HG03066 (cell line): ENCODE results near the gene CFAP74.

Source experiments
- ATAC-seq: cut with Tn5 transposase; IDR thresholded peaks from one replicate; pipeline ENCODE4 v1.9.1; 2021; ENCODE audit warnings: low read depth; ENCODE audit not compliant: unreplicated experiment

Gene CFAP74, protein sequence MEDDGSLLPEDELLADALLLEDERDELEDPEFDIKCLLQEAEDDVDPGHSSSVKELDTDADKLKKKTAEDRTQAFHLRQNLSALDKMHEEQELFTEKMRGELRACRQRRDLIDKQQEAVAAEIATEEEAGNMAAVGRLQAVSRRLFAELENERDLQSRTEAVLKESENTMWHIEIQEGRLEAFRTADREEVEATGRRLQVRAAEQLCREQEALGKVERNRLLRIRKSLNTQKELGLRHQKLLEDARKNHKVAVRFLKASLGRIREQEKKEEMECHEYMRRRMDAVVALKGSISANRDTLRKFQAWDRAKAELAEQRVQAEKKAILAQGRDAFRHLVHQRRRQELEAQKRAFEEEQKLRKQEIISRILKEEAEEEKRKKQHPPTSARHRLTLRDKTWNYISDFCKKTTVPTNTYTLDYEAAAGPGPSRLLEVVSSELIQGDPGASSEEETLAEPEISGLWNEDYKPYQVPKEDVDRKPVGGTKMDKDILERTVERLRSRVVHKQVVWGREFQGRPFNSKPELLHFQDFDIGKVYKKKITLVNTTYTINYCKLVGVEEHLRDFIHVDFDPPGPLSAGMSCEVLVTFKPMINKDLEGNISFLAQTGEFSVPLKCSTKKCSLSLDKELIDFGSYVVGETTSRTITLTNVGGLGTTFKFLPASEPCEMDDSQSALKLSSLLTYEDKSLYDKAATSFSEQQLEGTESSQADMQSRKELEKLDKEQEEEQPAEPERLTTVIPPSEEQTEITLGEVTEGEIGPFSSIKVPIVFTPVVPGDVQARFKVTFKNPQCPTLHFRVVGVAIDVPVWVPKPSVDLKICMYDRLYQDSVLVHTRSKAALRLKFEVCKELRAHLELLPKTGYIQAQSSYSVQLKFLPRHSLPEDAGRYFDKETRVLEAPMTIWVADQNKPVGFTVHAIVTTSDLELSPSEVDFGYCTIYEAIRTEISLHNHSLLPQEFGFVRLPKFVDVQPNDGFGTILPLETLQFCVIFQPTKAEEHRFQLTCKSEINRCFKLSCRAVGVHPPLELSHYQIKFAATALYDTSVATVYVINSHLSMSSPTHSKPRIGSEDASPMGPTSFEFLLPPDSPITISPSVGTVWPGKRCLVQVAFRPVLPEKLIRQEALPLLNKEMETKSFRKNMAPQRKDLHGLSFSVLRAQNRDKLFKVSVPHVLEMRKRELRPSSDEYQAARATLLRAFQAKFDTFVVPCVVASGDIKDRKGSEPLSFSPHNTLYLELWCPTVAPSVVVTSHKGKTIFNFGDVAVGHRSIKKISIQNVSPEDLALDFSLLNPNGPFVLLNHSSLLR (N-terminal part only)

DNA sequence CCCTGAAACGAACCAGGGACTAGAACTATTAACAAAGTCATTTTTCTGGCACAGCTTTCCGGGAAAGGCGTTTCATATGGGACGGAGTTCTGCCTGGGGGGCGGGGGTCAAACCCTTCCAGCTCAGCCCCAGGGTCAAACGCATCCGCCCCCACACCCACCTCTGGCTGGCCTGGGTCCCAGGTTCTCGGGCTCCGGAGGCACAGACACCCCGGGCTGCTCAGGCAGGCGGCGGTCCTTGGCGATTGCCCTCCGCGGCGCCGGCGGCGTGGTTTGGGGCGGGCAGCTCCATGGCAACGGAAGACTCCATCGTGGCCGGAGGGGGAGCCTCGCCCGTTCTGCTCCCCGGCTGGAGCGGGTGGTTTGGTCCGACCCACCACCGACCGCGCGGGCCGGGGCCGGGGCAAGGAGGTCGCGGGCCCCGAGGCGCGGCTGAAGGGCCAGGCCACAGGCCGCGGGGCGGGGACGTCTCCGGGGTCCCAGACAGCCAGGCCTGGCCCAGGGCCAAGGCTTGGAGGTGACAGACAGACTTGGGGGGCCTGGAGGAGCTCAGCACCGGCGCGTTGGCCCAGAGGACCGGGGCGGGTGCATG lies at the start of gene CFAP74:
CFAP74 (minus strand) TSS at position 246 of the 591 bp plus-strand sequence. CDS start 12,830 bp downstream, outside the sequence.
- ATAC-seq = no peak

DNA sequence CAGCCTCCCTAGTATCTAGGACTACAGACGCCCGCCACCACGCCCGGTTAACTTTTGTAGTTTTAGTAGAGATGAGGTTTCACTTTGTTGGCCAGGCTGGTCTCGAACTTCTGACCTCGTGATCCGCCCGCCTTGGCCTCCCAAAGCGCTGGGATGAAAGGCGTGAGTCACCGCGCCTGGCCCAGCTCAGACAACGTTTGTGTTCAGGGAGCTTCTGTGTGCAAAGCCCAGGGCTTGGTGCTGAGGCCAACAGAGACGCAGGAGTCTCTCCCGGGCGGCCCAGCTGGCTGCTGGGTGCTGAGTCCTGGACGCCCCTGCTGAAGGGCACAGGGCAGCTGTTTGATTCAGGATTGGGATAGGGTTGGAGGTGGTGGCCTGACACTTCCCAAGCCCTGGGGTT lies 49.6 kb upstream of the CFAP74 start:
- ATAC-seq = no peak

DNA sequence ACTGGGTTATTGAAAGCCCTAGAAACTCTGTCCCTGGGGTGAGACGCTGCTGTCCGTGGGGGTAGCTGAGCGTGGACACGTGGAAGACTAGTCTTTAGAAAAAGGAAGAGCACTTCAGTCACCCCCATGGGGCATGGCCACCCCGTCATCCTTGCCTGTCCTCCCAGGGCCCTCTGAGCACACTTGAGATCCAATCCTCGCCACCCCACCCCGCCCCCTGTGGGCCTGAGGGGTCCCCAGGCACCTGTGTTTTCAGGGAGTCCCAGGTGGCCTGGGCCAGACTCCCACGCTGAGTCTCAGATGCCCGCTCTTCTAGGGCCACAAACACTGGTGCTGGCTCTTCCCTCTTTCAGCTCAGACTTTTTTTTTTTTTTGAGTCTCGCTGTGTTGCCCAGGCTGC lies 49.2 kb upstream of the CFAP74 start:
- ATAC-seq = no peak

DNA sequence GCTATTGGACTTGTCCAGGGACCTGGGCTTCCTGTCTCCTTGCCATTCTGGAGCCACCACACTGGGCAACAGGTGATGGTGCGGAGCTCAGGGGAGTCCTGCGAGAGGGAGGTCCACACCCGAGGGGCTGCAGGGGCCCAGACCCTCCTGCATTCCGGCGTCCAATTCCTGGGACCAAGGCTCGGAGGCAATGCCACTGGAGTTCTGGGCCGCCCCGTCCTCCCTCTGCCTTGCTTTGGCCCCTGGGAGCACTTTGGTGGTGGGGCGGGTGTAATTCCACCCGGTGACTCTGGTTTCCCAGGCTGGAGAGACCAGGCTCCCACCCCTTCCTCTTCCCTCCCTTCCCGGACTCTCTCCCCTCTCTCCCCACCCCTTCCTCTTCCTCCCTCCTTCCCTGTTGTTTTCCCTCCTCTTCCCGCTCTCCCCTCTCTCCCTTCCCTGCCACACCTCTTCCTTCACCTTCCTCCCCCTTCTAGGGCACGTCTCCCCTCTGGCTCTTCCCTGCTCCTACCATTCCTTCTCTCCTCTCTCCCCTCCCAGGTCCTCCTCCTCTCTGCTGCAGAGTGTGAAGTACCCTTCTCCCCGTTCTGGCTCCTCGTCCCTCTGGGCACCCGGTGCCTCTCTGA lies 48.6 kb upstream of the CFAP74 start:
- no peak for ATAC-seq

DNA sequence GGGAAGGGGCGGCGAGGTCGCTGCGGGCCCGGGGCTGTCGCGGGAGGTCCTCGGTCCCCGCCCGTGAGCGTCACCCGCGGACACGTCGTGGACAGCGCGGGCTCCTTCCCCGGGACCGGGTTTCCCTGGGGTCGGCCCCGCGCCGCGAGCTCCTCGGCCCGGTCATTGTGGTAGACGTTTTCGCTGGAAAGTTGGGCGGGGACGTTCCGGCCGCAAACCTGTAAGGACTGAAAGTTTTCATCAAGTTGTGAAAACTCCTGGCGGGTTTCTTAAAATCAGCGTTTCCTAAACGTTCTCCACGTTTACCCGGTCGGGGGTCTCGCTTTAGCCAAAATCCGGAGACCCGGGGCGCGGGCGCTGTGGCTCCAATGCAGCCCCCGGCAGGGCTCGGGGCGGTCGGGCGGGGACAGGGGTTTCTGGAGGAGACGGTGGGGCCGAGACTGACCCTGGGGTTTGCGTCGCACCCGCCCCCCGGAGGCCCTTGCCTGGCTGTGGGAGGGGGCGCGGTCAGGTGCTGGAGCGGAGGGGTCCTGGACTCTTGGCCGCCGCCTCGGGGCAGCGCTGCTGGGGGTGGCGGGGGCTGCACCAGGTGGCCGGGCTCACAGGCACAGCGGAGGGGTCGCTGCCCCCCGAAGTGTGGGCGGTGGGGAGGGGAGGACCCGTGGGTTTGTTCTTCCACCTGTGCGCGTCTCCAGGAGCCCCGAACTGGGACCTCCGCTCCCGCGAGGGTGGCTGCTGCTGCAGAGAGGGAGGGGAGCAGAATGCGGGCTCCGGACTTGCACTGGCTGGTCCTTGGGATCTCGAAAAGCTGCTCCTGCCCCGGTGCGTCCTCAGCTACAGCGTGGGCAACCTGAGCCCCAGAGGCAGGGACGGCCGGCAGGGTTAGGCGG lies 47.5 kb upstream of the CFAP74 start:
- ATAC-seq = no peak

GRCh38 chr1:2050461-2050792 lies 46.8 kb upstream of the CFAP74 start:
- no peak for ATAC-seq

- no peak for ATAC-seq
Measured at GRCh38 chr1:2049718-2050431, 46.3 kb upstream of the CFAP74 start, which contains the start of gene PRKCZ. Gene PRKCZ, plus strand, starts transcription at chr1:2050411. Its CDS starts 220 bp downstream, at chr1:2050631.

DNA sequence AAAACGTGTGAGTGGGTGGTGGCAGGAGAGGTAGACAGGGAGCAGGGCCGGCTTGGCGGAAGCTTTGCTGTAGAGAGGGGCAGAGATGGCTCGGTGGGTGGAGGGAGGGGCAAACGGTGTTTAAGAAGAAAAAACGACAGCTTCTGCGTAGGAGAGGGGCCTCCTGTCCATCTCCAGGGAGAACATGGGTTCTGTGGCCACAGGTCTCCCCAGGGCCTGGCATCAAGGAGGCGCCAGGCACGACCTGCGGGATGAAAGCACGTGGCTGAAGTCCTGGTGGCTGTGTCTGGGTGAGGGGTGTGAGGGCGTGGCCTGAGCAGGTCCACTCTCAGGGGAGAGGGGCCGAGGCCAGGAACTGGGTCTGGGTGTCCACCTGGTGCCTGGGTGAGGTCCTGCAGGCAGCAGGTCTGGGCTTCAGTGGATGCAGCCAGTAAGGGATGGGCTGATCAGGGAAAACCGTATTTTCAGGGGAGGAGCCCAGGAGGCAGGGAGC lies 45.7 kb upstream of the CFAP74 start:
- no peak for ATAC-seq

DNA sequence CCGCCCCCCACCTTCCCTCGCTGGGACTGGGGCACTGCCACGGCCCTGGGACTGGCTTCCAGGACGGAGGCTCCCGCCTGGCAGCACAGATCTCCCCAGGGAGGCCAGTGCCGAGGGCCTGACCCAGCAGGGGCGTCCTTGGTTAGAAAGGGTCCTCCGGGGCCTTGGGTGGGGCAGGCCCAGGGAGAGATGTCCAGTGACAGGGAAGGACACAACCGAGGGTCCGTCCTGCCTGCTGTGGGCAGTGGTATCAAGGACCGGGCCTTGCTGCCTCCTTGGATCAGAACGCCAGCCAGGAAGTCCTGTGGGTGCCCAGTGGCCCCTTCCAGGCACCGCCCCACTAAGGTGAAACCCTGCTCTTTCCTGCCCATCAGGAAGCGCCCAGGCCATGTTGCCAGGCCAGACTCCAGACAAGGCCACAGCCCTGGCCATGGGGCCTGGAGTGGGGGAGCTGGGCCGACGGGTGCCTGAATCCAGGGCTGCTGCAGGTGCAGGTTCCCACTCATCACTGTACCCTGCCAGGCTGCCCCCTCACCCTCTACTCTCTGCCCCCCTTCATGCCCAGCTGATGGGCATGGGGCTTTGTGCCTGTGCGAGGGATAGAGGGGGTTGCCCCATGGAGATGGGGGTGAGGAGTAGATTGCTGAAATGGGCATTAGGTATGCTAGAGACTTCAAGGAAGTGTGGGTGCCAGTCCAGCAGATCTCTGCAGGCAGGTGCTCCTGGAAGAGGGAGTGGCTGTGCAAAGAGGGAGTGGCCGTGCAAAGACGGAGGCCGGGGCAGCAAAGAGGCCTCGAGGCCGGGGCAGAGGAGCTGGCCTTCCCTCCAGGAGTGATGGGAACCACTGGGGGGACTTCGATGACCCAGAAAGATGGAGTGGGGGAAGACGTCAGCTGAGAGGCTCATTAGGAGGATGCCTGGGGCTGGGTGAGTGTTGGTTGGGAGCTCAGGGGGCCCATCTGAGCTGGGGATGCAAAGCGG lies 44.5 kb upstream of the CFAP74 start:
- no peak for ATAC-seq

DNA sequence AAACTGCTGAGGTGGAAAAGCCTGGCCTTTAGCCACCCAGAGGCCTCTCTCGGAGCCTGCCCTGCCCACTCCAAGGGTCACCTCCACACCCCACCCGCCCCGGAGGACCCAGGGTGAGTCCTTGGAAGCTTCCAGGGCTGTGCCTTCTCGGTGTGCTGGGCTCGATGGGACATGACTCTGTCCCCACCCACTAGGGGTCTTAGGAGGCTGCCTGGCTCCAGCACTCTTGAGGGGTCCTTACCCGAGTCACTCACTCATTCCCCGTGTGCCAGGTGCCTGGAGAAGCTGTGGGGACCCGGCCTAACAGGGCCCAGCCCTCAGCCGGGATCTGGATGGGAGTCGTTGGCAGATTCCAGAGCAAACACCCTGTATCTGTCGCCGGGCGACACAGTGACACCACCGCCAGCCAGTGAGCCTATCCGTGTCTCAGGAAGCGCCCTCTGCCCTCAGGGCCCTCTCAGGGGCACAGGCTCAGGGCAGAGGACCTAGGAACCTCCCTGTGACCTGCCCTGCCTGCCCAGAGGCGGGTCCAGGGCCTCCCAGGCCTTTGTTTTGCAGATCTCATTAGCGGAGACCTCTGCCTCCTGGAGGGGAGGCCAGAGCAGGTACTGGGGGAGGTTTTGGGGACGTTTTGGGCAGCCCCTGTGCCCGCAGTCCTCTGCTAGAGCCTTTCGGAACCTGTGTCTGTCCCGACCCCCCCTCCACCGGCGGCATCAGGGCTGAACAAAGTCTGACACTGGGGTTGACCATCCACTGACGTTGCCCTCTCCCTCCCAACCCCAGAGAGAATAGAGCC lies 43.6 kb upstream of the CFAP74 start:
- ATAC-seq = no peak

DNA sequence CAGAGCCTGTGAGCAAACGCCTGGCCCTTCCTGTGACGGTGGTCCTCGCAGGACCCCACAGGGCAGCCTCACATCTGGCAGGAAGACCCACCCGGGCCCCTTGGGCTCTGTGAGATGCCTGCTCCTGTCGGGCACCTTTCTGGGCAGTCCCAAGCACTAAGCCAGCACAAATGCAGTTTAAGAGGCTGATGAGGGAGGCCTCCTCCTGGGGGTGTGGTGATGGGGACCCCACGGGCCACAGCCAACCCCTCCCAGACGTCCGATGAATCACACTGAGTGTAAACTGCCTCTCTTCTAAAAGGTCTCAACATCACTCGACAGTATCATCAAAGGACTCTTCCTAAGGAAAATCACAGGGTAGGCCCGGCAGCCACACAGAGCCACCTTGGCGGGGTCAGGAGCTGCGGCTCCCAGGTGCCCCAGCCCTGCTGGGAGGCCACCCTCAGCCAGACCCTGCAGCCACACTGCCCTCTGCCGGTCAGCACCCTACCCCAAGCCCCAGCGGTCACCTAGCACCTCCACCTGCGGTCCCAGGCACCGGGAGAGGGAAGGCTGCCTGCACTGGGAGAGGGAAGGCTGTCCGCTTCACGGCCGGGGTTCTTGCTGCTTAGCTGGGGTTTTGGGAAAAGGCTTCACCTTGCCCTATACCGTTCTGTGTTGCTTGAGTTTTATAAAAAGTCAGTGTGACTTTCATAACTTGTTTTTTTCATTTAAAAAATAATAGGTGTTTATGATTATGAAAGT lies 42.8 kb upstream of the CFAP74 start:
- ATAC-seq = no peak

DNA sequence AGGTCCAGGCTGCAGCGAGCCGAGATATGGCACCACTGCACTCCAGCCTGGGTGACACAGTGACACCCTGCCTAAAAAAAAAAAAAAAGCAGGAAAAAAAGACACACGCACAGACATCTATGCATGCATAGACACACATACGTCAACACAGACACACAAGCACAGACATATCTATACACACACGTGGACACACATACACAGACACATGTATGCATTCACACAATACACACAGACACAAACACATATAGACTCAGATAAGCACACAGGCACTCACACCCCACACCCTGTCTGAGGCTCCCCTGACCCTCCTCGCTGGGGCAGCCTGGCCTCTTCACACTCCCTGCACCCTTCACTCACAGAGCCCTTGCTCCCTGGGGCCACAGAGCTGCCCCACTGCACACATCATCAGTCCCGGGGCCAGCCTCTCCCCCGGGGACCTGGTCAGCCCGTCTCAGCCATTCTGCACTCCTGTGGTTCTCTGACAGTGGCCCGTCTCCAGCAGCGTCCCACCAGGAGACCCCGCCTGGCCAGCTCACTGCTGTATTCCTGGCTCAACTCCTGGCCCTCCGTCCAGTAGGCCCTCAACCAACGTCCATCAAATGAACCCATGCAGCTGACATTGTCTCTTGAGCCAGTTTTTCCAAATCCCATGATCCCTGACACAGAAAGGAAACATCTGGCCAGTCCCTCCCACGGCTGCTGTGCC lies 42.0 kb upstream of the CFAP74 start:
- ATAC-seq = no peak

DNA sequence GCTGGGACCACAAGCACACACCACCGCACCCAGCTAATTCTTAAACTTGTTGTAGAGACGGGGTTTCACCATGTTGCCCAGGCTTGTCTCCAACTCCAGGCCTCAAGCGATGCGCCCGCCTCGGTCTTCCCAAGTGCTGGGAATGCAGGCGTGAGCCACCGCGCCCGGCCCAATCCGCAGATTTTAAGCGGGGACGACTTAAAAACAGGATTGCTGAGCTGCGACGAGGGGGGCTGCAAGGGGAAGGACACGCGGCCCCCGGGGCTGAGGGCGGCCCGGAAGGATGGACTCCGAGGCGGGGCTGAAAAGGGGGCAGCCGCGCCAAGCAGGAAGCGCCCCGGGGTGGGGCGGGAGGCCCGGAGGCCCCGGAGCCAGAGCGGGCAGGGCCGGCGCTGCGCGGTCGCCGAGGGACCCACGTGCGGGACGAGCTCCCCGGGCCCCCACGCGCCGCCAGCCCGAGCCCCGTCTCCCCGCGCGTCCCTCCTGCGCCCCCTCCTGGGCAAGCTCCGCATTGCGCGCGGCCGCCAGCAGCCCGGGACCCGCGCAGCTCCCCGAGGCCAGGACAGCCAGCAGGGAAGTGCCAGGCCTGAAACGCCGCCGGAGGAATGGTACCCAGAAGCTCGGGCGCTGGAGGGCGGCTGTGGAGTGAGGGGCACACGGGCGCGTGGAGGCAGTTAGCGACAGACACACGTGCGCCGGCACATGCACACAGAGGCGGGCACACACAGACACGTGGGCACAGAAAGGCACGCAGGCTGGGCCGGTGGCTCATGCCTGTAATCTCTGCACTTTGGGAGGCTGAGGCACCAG lies 41.1 kb upstream of the CFAP74 start:
- no peak for ATAC-seq

DNA sequence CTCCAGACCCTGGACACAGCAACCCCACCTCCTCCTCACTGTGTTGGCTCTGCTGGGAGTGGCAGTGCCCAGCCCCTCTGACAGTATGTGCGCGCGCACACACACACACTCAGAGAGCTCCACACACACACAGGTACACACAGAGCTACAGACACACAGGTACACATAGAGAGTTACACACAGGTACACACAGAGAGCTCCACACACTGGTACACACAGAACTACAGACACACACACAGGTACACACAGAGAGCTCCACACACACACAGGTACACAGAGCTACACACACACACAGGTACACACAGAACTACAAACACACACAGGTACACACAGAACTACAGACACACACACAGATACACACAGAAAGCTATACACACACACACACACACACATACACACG lies 40.3 kb upstream of the CFAP74 start:
- no peak for ATAC-seq
